HepG2 (cell line): ENCODE measurements around the gene LILRB3. TPM values are rescaled to one million over a fixed set of nuclear protein-coding genes. Genes with fewer than 3 reads are reported as not detected.

Experiments
- AGO2 ChIP-seq: fragments of 200-400 bp; formaldehyde crosslinking; optimal IDR thresholded peaks from 2 replicates; pipeline ENCODE3; 2017; ENCODE audit warnings: mild to moderate bottlenecking, low read depth, low read length, moderate library complexity
- EED ChIP-seq: sonication (generic); formaldehyde crosslinking; IDR thresholded peaks from 2 replicates; pipeline ENCODE4 v1.5.0; 2020; ENCODE audit warnings: mild to moderate bottlenecking, missing genetic modification reagents
- EHMT2 ChIP-seq: fragments of 200-600 bp; sonication (generic); IDR thresholded peaks from 2 replicates; pipeline ENCODE4 v1.7.0; 2017; ENCODE audit warnings: antibody characterized with exemption, low read depth, low read length, borderline replicate concordance
- ERF ChIP-seq: IDR thresholded peaks from 2 replicates; pipeline ENCODE4 v1.6.1; 2018; ENCODE audit warnings: missing biosample characterization, missing genetic modification reagents
- KLF11 ChIP-seq: IDR thresholded peaks from 2 replicates; pipeline ENCODE4 v1.6.1; 2016; ENCODE audit warnings: missing compliant biosample characterization
- PCBP2 ChIP-seq: fragments of 200-400 bp; formaldehyde crosslinking; optimal IDR thresholded peaks from 2 replicates; pipeline ENCODE3; 2018; ENCODE audit warnings: low read length, low read depth; ENCODE audit not compliant: poor library complexity, severe bottlenecking
- RARG ChIP-seq: sonication (generic); formaldehyde crosslinking; IDR thresholded peaks from 2 replicates; pipeline ENCODE4 v1.4.0; 2020; ENCODE audit warnings: low read depth, mild to moderate bottlenecking, missing genetic modification reagents
- RXRB ChIP-seq: IDR thresholded peaks from 2 replicates; pipeline ENCODE4 v1.6.1; 2016; ENCODE audit warnings: borderline replicate concordance, missing genetic modification reagents, missing compliant biosample characterization
- SIX1 ChIP-seq: sonication (generic); formaldehyde crosslinking; IDR thresholded peaks from 2 replicates; pipeline ENCODE4 v1.4.0; 2020; ENCODE audit warnings: missing genetic modification reagents, borderline replicate concordance
- TEAD3 ChIP-seq: optimal IDR thresholded peaks from 2 replicates; pipeline ENCODE3; 2016; ENCODE audit warnings: borderline replicate concordance
- ZFP36L1 ChIP-seq: sonication (generic); formaldehyde crosslinking; IDR thresholded peaks from 2 replicates; pipeline ENCODE4 v1.8.0; 2022; ENCODE audit warnings: mild to moderate bottlenecking, missing genetic modification reagents, moderate library complexity
- ZIK1 ChIP-seq: sonication (generic); formaldehyde crosslinking; IDR thresholded peaks from 2 replicates; pipeline ENCODE4 v1.5.0; 2020; ENCODE audit warnings: mild to moderate bottlenecking, low read depth, missing genetic modification reagents, borderline replicate concordance
- ZNF224 ChIP-seq: sonication (generic); formaldehyde crosslinking; IDR thresholded peaks from 2 replicates; pipeline ENCODE4 v1.5.0; 2020; ENCODE audit warnings: mild to moderate bottlenecking, missing genetic modification reagents
- ZNF703 ChIP-seq: sonication (generic); formaldehyde crosslinking; IDR thresholded peaks from 2 replicates; pipeline ENCODE4 v1.5.1; 2020; ENCODE audit warnings: missing genetic modification reagents, mild to moderate bottlenecking, moderate library complexity, borderline replicate concordance
- ZNF724P ChIP-seq: sonication (generic); formaldehyde crosslinking; IDR thresholded peaks from 2 replicates; pipeline ENCODE4 v1.8.0; 2022; ENCODE audit warnings: missing genetic modification reagents, borderline replicate concordance
- polyA plus RNA-seq, 8 experiments: library from polyadenylated mRNA; depleted of rRNA in 3 of 8; stranded (reverse) in 7 of 8; unstranded in 1 of 8; fragments of >200 nt; fragmentation: Illumina TruSeq in 4 of 8; extraction: Trizol in 4 of 8; gene quantifications; 2 replicates each; pipeline versions ENCODE4 v1.2.1 to v1.2.3, GENCODE V29; 2011 to 2016; ENCODE audit warnings: low read depth in 4 of 8, missing spikeins in 1 of 8, mixed read lengths in 1 of 8; ENCODE audit not compliant: insufficient read depth in 1 of 8
- total RNA-seq, 5 experiments: library from RNA; depleted of rRNA; stranded (reverse); fragments of >200 nt; fragmentation: Illumina TruSeq; extraction: Trizol; gene quantifications; 2 replicates each; pipeline ENCODE4 v1.2.3, GENCODE V29; 2016; ENCODE audit warnings: low read depth in 1 of 5
- TF ChIP-seq, protein P1 (sequence below): sonication (generic); formaldehyde crosslinking; IDR thresholded peaks from 2 replicates; pipeline ENCODE4 v1.4.0; 2020; ENCODE audit warnings: missing genetic modification reagents, borderline replicate concordance
- TF ChIP-seq, protein P2 (sequence below): IDR thresholded peaks from 2 replicates; pipeline ENCODE4 v1.6.1; 2018; ENCODE audit warnings: missing genetic modification reagents, mild to moderate bottlenecking, missing compliant biosample characterization
- TF ChIP-seq, protein P3 (sequence below): sonication (generic); formaldehyde crosslinking; IDR thresholded peaks from 2 replicates; pipeline ENCODE4 v1.4.0; 2020; ENCODE audit warnings: missing genetic modification reagents
- TF ChIP-seq, protein P4 (sequence below): sonication (generic); formaldehyde crosslinking; IDR thresholded peaks from 2 replicates; pipeline ENCODE4 v1.4.0; 2020; ENCODE audit warnings: missing genetic modification reagents, mild to moderate bottlenecking, borderline replicate concordance
- TF ChIP-seq, protein P5 (sequence below): sonication (generic); formaldehyde crosslinking; IDR thresholded peaks from 2 replicates; pipeline ENCODE4 v1.4.0; 2020; ENCODE audit warnings: mild to moderate bottlenecking, missing genetic modification reagents

The LILRB3 gene
- total and polyA plus RNA-seq, 2 of the 13 experiments (the other 11 are each of a cell fraction or from before 2014, with no cell fraction given): 0.22 TPM; not detected in 1

DNA sequence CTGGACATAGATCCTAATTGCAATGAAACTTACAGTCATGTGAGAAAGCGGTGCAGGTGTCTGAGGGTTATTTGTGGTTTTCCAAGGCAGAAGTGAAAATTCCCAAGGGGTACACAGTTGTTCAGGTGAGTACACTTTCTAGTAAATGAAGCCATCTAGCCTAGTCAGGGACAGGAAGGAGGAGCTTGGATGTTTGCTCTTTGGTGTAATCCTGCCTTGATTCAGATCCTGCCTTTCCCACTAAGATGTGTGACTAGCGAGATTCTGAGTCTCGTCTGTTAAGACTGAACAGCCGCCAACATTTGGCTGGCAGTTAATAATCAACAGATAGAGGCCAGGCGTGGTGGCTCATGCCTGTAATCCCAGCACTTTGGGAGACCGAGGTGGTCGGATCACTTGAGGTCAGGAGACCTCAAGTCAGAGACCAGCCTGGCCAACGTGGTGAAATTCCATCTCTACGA is 19.6 kb downstream of the LILRB3 start (continued):
- TF ChIP-seq, protein P1, sequence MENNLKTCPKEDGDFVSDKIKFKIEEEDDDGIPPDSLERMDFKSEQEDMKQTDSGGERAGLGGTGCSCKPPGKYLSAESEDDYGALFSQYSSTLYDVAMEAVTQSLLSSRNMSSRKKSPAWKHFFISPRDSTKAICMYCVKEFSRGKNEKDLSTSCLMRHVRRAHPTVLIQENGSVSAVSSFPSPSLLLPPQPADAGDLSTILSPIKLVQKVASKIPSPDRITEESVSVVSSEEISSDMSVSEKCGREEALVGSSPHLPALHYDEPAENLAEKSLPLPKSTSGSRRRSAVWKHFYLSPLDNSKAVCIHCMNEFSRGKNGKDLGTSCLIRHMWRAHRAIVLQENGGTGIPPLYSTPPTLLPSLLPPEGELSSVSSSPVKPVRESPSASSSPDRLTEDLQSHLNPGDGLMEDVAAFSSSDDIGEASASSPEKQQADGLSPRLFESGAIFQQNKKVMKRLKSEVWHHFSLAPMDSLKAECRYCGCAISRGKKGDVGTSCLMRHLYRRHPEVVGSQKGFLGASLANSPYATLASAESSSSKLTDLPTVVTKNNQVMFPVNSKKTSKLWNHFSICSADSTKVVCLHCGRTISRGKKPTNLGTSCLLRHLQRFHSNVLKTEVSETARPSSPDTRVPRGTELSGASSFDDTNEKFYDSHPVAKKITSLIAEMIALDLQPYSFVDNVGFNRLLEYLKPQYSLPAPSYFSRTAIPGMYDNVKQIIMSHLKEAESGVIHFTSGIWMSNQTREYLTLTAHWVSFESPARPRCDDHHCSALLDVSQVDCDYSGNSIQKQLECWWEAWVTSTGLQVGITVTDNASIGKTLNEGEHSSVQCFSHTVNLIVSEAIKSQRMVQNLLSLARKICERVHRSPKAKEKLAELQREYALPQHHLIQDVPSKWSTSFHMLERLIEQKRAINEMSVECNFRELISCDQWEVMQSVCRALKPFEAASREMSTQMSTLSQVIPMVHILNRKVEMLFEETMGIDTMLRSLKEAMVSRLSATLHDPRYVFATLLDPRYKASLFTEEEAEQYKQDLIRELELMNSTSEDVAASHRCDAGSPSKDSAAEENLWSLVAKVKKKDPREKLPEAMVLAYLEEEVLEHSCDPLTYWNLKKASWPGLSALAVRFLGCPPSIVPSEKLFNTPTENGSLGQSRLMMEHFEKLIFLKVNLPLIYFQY (CRISPR knock-in tag): no peak
- no peak for TF ChIP-seq ZNF224 (CRISPR knock-in tag)
- TF ChIP-seq EED: no peak
- no peak for TF ChIP-seq KLF11 (CRISPR knock-in tag)
- no peak for TF ChIP-seq PCBP2
- TF ChIP-seq EHMT2: no peak
- TF ChIP-seq ZFP36L1: no peak
- 0 out of 2 replicates have a peak, but pooled peaks have one; percentile 26 for TF ChIP-seq ZNF724P
- TF ChIP-seq RARG (CRISPR knock-in tag): no peak
- TF ChIP-seq ERF (CRISPR knock-in tag): peak; percentile 43; the same call in 1 of the 2 replicates
- TF ChIP-seq, protein P2, sequence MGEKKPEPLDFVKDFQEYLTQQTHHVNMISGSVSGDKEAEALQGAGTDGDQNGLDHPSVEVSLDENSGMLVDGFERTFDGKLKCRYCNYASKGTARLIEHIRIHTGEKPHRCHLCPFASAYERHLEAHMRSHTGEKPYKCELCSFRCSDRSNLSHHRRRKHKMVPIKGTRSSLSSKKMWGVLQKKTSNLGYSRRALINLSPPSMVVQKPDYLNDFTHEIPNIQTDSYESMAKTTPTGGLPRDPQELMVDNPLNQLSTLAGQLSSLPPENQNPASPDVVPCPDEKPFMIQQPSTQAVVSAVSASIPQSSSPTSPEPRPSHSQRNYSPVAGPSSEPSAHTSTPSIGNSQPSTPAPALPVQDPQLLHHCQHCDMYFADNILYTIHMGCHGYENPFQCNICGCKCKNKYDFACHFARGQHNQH (CRISPR knock-in tag): no peak
- TF ChIP-seq ZNF703: no peak
- TF ChIP-seq, protein P3, sequence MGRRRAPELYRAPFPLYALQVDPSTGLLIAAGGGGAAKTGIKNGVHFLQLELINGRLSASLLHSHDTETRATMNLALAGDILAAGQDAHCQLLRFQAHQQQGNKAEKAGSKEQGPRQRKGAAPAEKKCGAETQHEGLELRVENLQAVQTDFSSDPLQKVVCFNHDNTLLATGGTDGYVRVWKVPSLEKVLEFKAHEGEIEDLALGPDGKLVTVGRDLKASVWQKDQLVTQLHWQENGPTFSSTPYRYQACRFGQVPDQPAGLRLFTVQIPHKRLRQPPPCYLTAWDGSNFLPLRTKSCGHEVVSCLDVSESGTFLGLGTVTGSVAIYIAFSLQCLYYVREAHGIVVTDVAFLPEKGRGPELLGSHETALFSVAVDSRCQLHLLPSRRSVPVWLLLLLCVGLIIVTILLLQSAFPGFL (CRISPR knock-in tag): no peak
- TF ChIP-seq, protein P4, sequence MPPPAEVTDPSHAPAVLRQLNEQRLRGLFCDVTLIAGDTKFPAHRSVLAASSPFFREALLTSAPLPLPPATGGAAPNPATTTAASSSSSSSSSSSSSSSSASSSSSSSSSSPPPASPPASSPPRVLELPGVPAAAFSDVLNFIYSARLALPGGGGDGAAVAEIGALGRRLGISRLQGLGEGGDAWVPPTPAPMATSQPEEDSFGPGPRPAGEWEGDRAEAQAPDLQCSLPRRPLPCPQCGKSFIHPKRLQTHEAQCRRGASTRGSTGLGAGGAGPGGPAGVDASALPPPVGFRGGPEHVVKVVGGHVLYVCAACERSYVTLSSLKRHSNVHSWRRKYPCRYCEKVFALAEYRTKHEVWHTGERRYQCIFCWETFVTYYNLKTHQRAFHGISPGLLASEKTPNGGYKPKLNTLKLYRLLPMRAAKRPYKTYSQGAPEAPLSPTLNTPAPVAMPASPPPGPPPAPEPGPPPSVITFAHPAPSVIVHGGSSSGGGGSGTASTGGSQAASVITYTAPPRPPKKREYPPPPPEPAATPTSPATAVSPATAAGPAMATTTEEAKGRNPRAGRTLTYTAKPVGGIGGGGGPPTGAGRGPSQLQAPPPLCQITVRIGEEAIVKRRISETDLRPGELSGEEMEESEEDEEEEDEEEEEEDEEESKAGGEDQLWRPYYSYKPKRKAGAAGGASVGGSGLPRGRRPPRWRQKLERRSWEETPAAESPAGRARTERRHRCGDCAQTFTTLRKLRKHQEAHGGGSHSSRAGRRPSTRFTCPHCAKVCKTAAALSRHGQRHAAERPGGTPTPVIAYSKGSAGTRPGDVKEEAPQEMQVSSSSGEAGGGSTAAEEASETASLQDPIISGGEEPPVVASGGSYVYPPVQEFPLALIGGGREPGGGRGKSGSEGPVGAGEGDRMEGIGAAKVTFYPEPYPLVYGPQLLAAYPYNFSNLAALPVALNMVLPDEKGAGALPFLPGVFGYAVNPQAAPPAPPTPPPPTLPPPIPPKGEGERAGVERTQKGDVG (CRISPR knock-in tag): no peak
- TF ChIP-seq, protein P5, sequence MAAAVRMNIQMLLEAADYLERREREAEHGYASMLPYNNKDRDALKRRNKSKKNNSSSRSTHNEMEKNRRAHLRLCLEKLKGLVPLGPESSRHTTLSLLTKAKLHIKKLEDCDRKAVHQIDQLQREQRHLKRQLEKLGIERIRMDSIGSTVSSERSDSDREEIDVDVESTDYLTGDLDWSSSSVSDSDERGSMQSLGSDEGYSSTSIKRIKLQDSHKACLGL: 0 out of 2 replicates have a peak, but pooled peaks have one; percentile 29
- TF ChIP-seq SIX1 (CRISPR knock-in tag): no peak
- no peak for TF ChIP-seq AGO2
- peak; percentile 16 for TF ChIP-seq TEAD3 (CRISPR knock-in tag)
- no peak for TF ChIP-seq ZIK1
- peak; percentile 71 for TF ChIP-seq RXRB
